Skin epidermis (tissue), 12 donors: ENCODE measurements around the gene NMNAT2.
A peak's percentile ranks its signal among the peaks of the same experiment; 100 is the strongest.

Experiments used
- H3K27ac ChIP-seq, 21 experiments: fragments of 200-600 bp; sonication (generic) in 11 of 21; one replicate each; pipeline ENCODE4 v1.5.0; 2020; ENCODE audit warnings: mild to moderate bottlenecking in 3 of 21, inconsistent platforms in 2 of 21, moderate library complexity in 2 of 21
- H3K4me3 ChIP-seq, 7 experiments: fragments of 200-600 bp; sonication (generic) in 2 of 7; one replicate each; pipeline ENCODE4 v1.5.0; 2020; ENCODE audit warnings: inconsistent platforms in 2 of 7, mild to moderate bottlenecking in 2 of 7, moderate library complexity in 1 of 7

NMNAT2 gene

DNA sequence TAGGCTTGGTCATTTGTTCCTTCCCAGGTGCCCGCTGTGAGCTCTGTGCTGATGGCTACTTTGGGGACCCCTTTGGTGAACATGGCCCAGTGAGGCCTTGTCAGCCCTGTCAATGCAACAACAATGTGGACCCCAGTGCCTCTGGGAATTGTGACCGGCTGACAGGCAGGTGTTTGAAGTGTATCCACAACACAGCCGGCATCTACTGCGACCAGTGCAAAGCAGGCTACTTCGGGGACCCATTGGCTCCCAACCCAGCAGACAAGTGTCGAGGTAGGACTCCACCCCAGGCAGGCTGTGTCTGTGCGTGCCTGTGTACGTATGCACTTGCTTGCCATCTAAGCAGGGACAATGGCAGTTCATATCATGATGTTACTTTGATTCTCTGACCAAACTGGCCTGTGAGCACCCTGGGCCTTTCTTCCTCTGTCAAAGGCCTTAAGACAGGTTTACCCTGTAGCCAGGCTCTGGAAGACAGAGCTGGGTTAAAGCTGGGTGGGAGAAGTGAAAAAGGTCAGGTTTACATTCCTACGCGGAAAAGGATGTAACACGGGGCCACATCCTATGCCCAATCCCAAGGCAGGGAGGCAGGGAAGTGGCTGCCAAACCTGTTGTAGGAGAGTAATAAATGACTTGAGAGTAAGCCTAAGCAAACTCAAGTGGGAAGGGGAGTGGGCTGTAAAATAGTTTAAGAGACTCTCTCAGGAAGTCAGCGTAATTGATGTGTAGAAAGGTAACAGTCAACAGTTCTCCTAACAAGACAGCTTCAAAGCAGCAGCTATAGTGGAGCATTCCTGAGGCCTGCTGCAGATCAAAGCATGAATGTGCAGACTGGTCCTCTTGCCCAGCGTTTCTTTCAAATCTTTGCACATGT lies 189.6 kb downstream of the NMNAT2 start:
- Histone ChIP-seq H3K4me3 (no peak overlapping the region), H3K27ac (no peak overlapping the region)

DNA sequence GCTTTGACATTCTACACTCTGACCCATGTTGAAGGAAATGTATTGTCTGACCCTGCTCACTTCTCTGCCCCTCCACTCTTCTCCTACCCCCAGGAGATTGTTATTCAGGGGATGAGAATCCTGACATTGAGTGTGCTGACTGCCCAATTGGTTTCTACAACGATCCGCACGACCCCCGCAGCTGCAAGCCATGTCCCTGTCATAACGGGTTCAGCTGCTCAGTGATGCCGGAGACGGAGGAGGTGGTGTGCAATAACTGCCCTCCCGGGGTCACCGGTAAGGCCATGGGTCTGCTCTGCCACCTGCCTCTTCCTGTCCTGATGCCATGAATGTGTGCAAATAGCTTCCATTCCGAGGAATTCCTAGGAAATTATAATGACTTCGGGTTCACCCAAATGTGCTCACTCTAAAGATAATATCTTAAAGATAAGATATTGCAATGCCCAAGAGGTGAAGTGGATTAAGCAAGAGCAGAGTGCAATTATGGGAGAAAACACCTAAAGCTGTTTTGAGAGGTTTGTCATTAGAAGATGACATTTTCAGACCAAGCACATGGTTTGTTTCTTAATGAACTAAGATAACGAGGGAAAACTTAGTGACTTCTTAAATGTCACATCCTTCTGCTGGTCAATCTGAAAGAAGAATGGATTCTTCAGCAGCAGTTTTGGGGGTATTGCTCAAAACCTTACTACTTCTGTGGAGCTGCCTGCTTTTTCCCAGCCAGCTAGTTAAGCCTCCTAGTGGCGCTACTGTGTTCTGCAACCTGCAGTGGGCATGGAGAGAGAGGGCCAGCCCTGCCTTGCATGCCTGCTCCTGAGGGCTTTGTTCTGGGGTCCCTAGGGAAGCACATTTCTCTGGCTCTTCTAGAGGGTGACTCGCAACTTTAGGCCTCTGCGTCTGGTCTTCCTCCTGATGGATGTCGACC lies 190.5 kb downstream of the NMNAT2 start:
- Histone ChIP-seq H3K4me3 (no peak overlapping the region), H3K27ac (no peak overlapping the region)

DNA sequence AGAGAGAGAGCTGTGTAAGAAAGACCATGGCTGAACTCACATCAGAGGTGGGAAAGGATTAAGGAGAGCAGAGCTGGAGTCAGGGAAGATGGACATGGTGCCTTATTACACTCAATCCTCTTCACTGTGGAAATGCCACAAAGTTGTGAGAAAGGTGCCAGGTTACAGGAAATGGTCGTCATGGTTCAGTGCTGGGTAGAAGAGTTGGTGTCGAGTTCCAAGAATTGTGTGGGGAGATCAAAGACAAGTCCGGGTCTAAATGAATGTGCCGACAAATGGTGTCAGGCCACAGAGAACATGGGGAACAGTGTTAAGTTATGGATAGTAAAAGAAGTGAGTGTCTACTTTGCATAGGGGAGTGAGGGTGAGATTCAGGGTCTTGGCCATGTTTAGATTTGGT lies 191.2 kb downstream of the NMNAT2 start:
- no peak overlapping the region for H3K27ac ChIP-seq
- H3K4me3 ChIP-seq = no peak overlapping the region

GRCh38 chr1:183226361-183226760 lies 191.8 kb downstream of the NMNAT2 start:
- H3K27ac ChIP-seq = no peak overlapping the region

GRCh38 chr1:183223467-183223866 lies 194.7 kb downstream of the NMNAT2 start:
- Histone ChIP-seq H3K27ac (no peak overlapping the region), H3K4me3 (no peak overlapping the region)

More at GRCh38 chr1:183226361-183226760, 191.8 kb downstream of the NMNAT2 start:
- H3K4me3 ChIP-seq = no peak overlapping the region

DNA sequence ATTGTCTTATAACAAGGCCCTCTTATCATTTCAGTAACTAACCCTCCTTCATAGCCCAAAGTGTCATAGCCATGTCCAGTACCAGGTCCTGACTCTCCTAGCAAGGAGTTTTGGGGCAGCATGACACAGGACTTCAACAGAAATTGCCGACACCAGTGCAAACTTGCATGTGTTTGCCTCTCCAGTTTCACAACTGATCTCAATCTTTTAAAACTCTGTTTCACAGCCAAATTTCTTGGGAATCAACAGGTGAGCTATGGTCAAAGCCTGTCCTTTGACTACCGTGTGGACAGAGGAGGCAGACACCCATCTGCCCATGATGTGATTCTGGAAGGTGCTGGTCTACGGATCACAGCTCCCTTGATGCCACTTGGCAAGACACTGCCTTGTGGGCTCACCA lies 195.3 kb downstream of the NMNAT2 start:
- H3K4me3 ChIP-seq = no peak overlapping the region
- no peak overlapping the region for H3K27ac ChIP-seq

- H3K4me3 ChIP-seq = no peak overlapping the region
- peak overlapping the region in 4 of 21 experiments; percentile 0 to 77 (median 42) for H3K27ac ChIP-seq
Measured at GRCh38 chr1:183219616-183220009, 198.6 kb downstream of the NMNAT2 start.

DNA sequence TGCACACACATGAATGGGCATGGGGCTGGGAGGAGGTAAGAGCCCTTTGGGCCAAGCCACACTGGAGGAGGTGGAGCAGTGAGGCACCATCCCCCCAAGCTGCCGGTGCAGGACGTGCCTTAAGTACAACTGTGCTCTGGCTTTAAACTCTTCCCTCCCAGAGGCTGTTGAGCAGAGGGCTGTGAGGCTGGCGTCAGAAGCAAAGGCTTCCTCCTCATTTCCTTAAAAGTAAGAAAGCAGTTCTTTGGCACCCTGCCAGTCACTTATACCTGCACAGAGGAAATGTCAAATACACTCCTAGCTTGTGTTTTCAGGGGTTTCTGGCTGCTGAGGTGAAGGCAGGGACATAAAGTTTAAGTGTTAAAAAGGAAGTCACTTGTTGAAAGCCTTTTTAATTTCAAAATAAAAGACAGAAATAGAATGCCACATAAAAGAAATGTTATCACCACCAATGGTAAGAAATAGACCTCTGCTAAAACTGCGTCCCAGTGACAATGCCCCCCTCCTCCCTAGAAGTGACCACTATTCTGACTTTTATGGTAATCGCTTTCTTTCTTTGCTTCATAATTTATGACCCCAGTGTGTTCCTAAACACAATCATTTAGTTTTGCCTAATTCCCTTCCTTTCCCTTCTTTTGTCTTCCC lies 199.1 kb downstream of the NMNAT2 start:
- Histone ChIP-seq H3K27ac (peak overlapping the region in 9 of 21 experiments; percentile 17 to 77 (median 28)), H3K4me3 (no peak overlapping the region)

DNA sequence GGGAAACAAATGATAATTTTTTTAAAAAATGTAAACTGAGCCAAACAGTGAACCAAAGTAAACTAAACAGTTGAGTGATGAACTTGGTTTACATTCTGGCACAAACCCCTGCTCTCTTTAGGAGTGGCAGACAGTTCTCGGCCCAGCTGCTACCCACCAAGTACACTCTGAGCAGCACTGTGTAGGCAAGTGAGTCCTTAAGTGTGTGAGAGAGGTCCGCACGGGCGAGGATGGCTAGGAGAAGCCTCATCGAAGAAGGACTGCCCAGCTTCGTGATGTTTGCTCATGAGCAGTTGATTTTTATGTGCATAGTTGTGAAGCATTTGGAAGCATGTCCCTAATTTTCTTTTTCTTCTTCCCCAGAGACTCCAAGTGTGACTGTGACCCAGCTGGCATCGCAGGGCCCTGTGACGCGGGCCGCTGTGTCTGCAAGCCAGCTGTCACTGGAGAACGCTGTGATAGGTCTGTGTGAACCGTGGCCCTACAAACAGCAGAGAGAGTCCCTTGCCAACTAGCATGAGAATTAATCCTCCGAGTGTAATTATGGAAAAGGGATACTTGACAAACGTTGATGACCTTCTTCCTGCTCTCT lies 200.1 kb downstream of the NMNAT2 start:
- H3K4me3 ChIP-seq = no peak overlapping the region
- H3K27ac ChIP-seq = peak overlapping the region in 8 of 21 experiments; percentile 2 to 77 (median 48)

GRCh38 chr1:183215936-183216335 lies 202.2 kb downstream of the NMNAT2 start:
- no peak overlapping the region for H3K4me3 ChIP-seq
- no peak overlapping the region for H3K27ac ChIP-seq

- H3K27ac ChIP-seq = no peak overlapping the region
- no peak overlapping the region for H3K4me3 ChIP-seq
Measured at GRCh38 chr1:183215076-183215720, 203.0 kb downstream of the NMNAT2 start.

- H3K4me3 ChIP-seq = no peak overlapping the region
- H3K27ac ChIP-seq = no peak overlapping the region
Measured at GRCh38 chr1:183214021-183214970, 203.9 kb downstream of the NMNAT2 start.

DNA sequence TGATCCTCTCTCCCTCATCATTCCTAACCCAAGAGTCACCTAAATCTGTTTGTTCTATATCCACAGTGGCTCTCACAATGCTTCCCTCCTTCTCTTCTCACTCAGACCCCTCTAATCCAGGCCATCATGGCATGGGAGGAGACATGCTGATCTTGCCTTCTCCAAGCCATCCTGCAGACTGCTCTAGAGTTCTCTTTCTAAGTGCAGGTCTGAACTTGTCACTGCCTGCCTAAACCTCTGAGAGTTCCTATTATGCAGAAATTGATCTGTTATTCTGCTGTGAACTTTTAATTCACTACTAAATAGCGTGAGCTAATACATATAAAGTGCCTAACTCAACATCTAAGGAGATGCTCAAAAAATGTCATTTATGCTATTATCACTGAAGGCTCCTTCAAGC lies 205.3 kb downstream of the NMNAT2 start:
- Histone ChIP-seq H3K4me3 (no peak overlapping the region), H3K27ac (no peak overlapping the region)

DNA sequence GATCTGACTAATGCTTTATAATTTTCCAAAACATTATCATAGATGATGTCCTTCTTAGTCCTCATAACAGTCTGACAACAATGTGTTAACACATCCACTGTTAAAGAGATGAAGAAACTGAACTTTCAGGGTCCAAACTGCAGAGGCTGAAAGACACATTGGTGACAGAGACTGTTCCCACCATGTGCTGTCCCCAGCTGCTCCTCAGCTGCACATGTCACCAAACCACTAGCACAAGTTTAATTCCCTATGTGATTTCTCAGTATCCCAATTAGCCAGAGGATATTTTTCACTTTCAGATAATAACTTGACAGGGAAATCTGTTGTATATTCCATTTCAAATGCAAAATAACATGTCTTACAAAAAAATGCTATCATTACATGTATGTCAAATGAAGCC lies 207.5 kb downstream of the NMNAT2 start:
- no peak overlapping the region for H3K27ac ChIP-seq
- H3K4me3 ChIP-seq = no peak overlapping the region

- H3K27ac ChIP-seq = peak overlapping the region in 1 of 21 experiments; percentile 18
- no peak overlapping the region for H3K4me3 ChIP-seq
Measured at GRCh38 chr1:183209533-183210158, 208.5 kb downstream of the NMNAT2 start.

- Histone ChIP-seq H3K27ac (peak overlapping the region in 3 of 21 experiments; percentile 9 to 32 (median 25)), H3K4me3 (no peak overlapping the region)
Measured at GRCh38 chr1:183206538-183207122, 211.6 kb downstream of the NMNAT2 start.

GRCh38 chr1:183205196-183205781 lies 212.9 kb downstream of the NMNAT2 start:
- Histone ChIP-seq H3K27ac (peak overlapping the region in 11 of 21 experiments; percentile 5 to 60 (median 32)), H3K4me3 (no peak overlapping the region)
